SK-N-SH (cell line): ENCODE measurements around the gene COX10. TPM values are rescaled to one million over a fixed set of nuclear protein-coding genes. Genes with fewer than 3 reads are reported as not detected.

Source experiments
- CTCF ChIA-PET: fragments of 300-600, 350-600 bp; formaldehyde crosslinking; extraction: SDS; loops from one replicate; lab custom pipeline; 2021; lab: Yijun Ruan, JAX
- POLR2A ChIA-PET: fragments of 350-600 bp; sonication (Branson Sonifier 250); formaldehyde crosslinking; extraction: SDS; loops from one replicate; lab custom pipeline; 2020; ENCODE audit warnings: antibody characterized with exemption, inconsistent platforms; lab: Yijun Ruan, JAX
- DNase-seq: peaks from one replicate; pipeline ENCODE4 v3.0.0; 2012
- H2AFZ ChIP-seq: fragments of 200-600 bp; sonication (generic); 2 replicates; pipeline ENCODE4 v1.8.1; 2016; ENCODE audit warnings: antibody characterized with exemption, mild to moderate bottlenecking, low read depth
- H3F3A ChIP-seq: fragments of 200-600 bp; sonication (generic); replicated peaks from 2 replicates; pipeline ENCODE3; 2016; ENCODE audit warnings: antibody characterized with exemption, mild to moderate bottlenecking; ENCODE audit not compliant: insufficient read depth
- H3K27ac ChIP-seq, 2 experiments: fragments of 200-500 bp in 1 of 2; fragments of 200-600 bp in 1 of 2; sonication (Bioruptor generic) in 1 of 2; sonication (generic), shearing (Covaris generic) in 1 of 2; 2 replicates each; pipeline versions ENCODE4 v1.5.1 to v1.6.1; 2014 to 2016; ENCODE audit warnings: low read depth in 2 of 2, inconsistent platforms in 1 of 2, low read length in 1 of 2, mild to moderate bottlenecking in 1 of 2, mixed read lengths in 1 of 2
- H3K27me3 ChIP-seq: fragments of 200-600 bp; sonication (generic), shearing (Covaris generic); 2 replicates; pipeline ENCODE4 v1.6.1; 2016; ENCODE audit warnings: mixed run types; ENCODE audit not compliant: insufficient read depth
- H3K36me3 ChIP-seq, 2 experiments: fragments of 200-500 bp in 1 of 2; fragments of 200-600 bp in 1 of 2; sonication (Bioruptor generic) in 1 of 2; sonication (generic) in 1 of 2; replicated peaks in 1 of 2; 2 replicates each; pipeline versions ENCODE3 to v1.5.1; 2014 to 2016; ENCODE audit warnings: low read length in 1 of 2, mild to moderate bottlenecking in 1 of 2; ENCODE audit not compliant: insufficient read depth in 2 of 2, control insufficient read depth in 1 of 2
- H3K4me1 ChIP-seq, 2 experiments: fragments of 200-500 bp in 1 of 2; fragments of 200-600 bp in 1 of 2; sonication (Bioruptor generic) in 1 of 2; sonication (generic), shearing (Covaris generic) in 1 of 2; 2 replicates each; pipeline versions ENCODE4 v1.5.1 to v1.6.1; 2014 to 2016; ENCODE audit warnings: low read depth in 1 of 2, low read length in 1 of 2, mixed run types in 1 of 2; ENCODE audit not compliant: insufficient read depth in 2 of 2, control insufficient read depth in 1 of 2
- H3K4me2 ChIP-seq: fragments of 200-600 bp; sonication (generic), shearing (Covaris generic); 2 replicates; pipeline ENCODE4 v1.6.1; 2017; ENCODE audit warnings: mixed run types
- H3K4me3 ChIP-seq, 2 experiments: fragments of 200-500 bp in 1 of 2; fragments of 200-600 bp in 1 of 2; sonication (Bioruptor generic) in 1 of 2; sonication (generic), shearing (Covaris generic) in 1 of 2; 2 replicates each; pipeline versions ENCODE4 v1.5.1 to v1.8.1; 2014 to 2016; ENCODE audit warnings: low read depth in 2 of 2, inconsistent platforms in 1 of 2, low read length in 1 of 2, mild to moderate bottlenecking in 1 of 2, mixed read lengths in 1 of 2, moderate library complexity in 1 of 2
- H3K79me2 ChIP-seq: fragments of 200-600 bp; sonication (generic); 2 replicates; pipeline ENCODE4 v1.8.1; 2017; ENCODE audit warnings: mild to moderate bottlenecking; ENCODE audit not compliant: insufficient read depth
- H3K9ac ChIP-seq: fragments of 200-600 bp; sonication (generic); 2 replicates; pipeline ENCODE4 v1.6.1; 2017; ENCODE audit warnings: mixed run types
- H3K9me2 ChIP-seq: fragments of 200-600 bp; sonication (generic); 2 replicates; pipeline ENCODE4 v1.6.1; 2017; ENCODE audit warnings: mixed run types
- H3K9me3 ChIP-seq: fragments of 200-600 bp; sonication (generic); 2 replicates; pipeline ENCODE4 v1.6.1; 2017; ENCODE audit warnings: mixed run types, mild to moderate bottlenecking, moderate library complexity
- H4K20me1 ChIP-seq: fragments of 200-600 bp; sonication (generic); 2 replicates; pipeline ENCODE4 v1.6.1; 2017; ENCODE audit warnings: mild to moderate bottlenecking, mixed run types; ENCODE audit not compliant: insufficient read depth
- CHD2 ChIP-seq: fragments of 150-350 bp; IDR thresholded peaks from 2 replicates; pipeline ENCODE4 v1.6.1; 2018; ENCODE audit warnings: low read length; ENCODE audit not compliant: partially characterized antibody
- CTCF ChIP-seq: fragments of 200-600 bp; sonication (generic); IDR thresholded peaks from 2 replicates; pipeline ENCODE4 v1.6.1; 2017; ENCODE audit warnings: antibody characterized with exemption, mild to moderate bottlenecking, moderate library complexity
- FOSL2 ChIP-seq: IDR thresholded peaks from 2 replicates; pipeline ENCODE4 v1.4.0; 2012; ENCODE audit warnings: low read depth, mild to moderate bottlenecking, moderate library complexity, borderline replicate concordance
- FOXJ3 ChIP-seq: sonication (generic); formaldehyde crosslinking; IDR thresholded peaks from 2 replicates; pipeline ENCODE4 v1.5.1; 2020; ENCODE audit warnings: mild to moderate bottlenecking, missing genetic modification reagents
- FOXM1 ChIP-seq: IDR thresholded peaks from 2 replicates; pipeline ENCODE4 v1.4.0; 2012; ENCODE audit warnings: low read depth, mild to moderate bottlenecking
- GABPA ChIP-seq: IDR thresholded peaks from 2 replicates; pipeline ENCODE4 v1.4.0; 2012; ENCODE audit warnings: low read depth, mild to moderate bottlenecking
- IRF3 ChIP-seq: fragments of 150-350 bp; IDR thresholded peaks from 2 replicates; pipeline ENCODE4 v1.6.1; 2016; ENCODE audit warnings: mild to moderate bottlenecking, low read depth, low read length
- JUND ChIP-seq: IDR thresholded peaks from 2 replicates; pipeline ENCODE4 v1.4.0; 2012
- MXI1 ChIP-seq: IDR thresholded peaks from 2 replicates; pipeline ENCODE4 v1.6.1; 2012; ENCODE audit warnings: mild to moderate bottlenecking, low read depth, low read length, improper control_type of control experiment
- RAD21 ChIP-seq: IDR thresholded peaks from 2 replicates; pipeline ENCODE4 v1.6.1; 2012; ENCODE audit warnings: mild to moderate bottlenecking, low read length
- RCOR1 ChIP-seq: fragments of 150-350 bp; IDR thresholded peaks from 2 replicates; pipeline ENCODE4 v1.6.1; 2017; ENCODE audit warnings: antibody characterized with exemption, low read length
- REST ChIP-seq: IDR thresholded peaks from 2 replicates; pipeline ENCODE4 v1.6.1; 2012; ENCODE audit warnings: mild to moderate bottlenecking, low read depth, low read length, moderate library complexity
- RXRA ChIP-seq: IDR thresholded peaks from 2 replicates; pipeline ENCODE4 v1.4.0; 2012; ENCODE audit warnings: low read depth, mild to moderate bottlenecking, borderline replicate concordance
- SMC3 ChIP-seq: IDR thresholded peaks from 2 replicates; pipeline ENCODE4 v1.6.1; 2012; ENCODE audit warnings: low read depth, low read length, improper control_type of control experiment
- TCF12 ChIP-seq: IDR thresholded peaks from 2 replicates; pipeline ENCODE4 v1.4.0; 2012
- USF1 ChIP-seq: IDR thresholded peaks from 2 replicates; pipeline ENCODE4 v1.4.0; 2012; ENCODE audit warnings: low read depth, borderline replicate concordance
- YY1 ChIP-seq: IDR thresholded peaks from 2 replicates; pipeline ENCODE4 v1.4.0; 2012; ENCODE audit warnings: low read depth, mild to moderate bottlenecking
- WGBS: methylation state at CpG from one replicate; pipeline ENCODE4 v1.1.6; 2017; ENCODE audit warnings: low lambda C conversion rate; 5-methylcytosine and 5-hydroxymethylcytosine counted together
- polyA plus RNA-seq, 3 experiments: library from polyadenylated mRNA; depleted of rRNA; stranded (reverse); fragments of >200 nt; gene quantifications; 2 replicates each; pipeline ENCODE4 v1.2.3, GENCODE V29; 2012

COX10 gene
- polyA plus RNA-seq, 1 of the 3 experiments (the other 2 are of a cell fraction), result 8.7 TPM

GRCh38 chr17:14094676-14095601 lies 25.6 kb downstream of the COX10 start:
- TF ChIP-seq FOSL2 (no peak), CTCF (no peak), RXRA (no peak), GABPA (no peak), MXI1 (no peak), YY1 (no peak), FOXM1 (no peak), IRF3 (no peak), RAD21 (no peak), TCF12 (no peak), JUND (no peak), RCOR1 (no peak), USF1 (no peak), REST (no peak), FOXJ3 (no peak), CHD2 (no peak), SMC3 (no peak)
- TF ChIP-seq, all 33 proteins: peak for 0
- H3K9me3 ChIP-seq, result no peaks in the 10 kb centered on the region
- H3K27ac ChIP-seq, result no peak overlapping the region
- H3K9me2 ChIP-seq, result no peaks in the 10 kb centered on the region
- peaks cover 0 to 3% of the 10 kb centered on the region in 2 experiments for H3K36me3 ChIP-seq
- WGBS, result 96% methylated on average over 7 of the region's 7 CpGs
- no peak overlapping the region for H3K4me2 ChIP-seq
- no peak for DNase-seq
- no peaks in the 10 kb centered on the region for H3K27me3 ChIP-seq
- no peak overlapping the region for H3K9ac ChIP-seq
- H2AFZ ChIP-seq, result no peak overlapping the region
- ChIA-PET POLR2A (no interaction called here), CTCF (no interaction called here)
- H3K4me1 ChIP-seq, result peaks cover 0 to 33% of the 10 kb centered on the region in 2 experiments; a peak in 3 of 4 replicates
- no peak overlapping the region for H3K4me3 ChIP-seq
- no peaks in the 10 kb centered on the region for H4K20me1 ChIP-seq
- H3F3A ChIP-seq, result peaks cover 26% of the 10 kb centered on the region
- peaks cover 39% of the 10 kb centered on the region for H3K79me2 ChIP-seq
